Keratinocyte (primary cell): Measurements from ENCODE around the gene PLCL1.

Experiments
- CTCF ChIP-seq, 3 experiments: IDR thresholded peaks in 1 of 3; conservative IDR thresholded peaks in 1 of 3; optimal IDR thresholded peaks in 1 of 3; 2 replicates in 2 of 3; 3 replicates in 1 of 3; pipeline versions ENCODE3 to v1.5.1; 2011; ENCODE audit warnings: low read length in 3 of 3, mild to moderate bottlenecking in 3 of 3, moderate library complexity in 2 of 3, control low read depth in 1 of 3, inconsistent platforms in 1 of 3; ENCODE audit not compliant: insufficient read depth in 2 of 3; ENCODE audit errors: extremely low read depth in 1 of 3
- EZH2 ChIP-seq: IDR thresholded peaks from one replicate; pipeline ENCODE4 v1.6.1; 2012; ENCODE audit warnings: inconsistent platforms, mild to moderate bottlenecking, low read length, moderate library complexity

GRCh38 chr2:197858607-197859140, 54.3 kb downstream of the PLCL1 start:
- no peak for TF ChIP-seq CTCF (optimal IDR thresholded peaks at IDR 0.05 in 1 of 3, IDR thresholded peaks at IDR 0.05 in 1 of 3, conservative IDR thresholded peaks at IDR 0.05 in 1 of 3; ENCODE audit: extremely low read depth in 1 of 3, insufficient read depth in 2 of 3, low read length in 3 of 3)
- no peak for TF ChIP-seq EZH2
